WTC11 (cell line): ENCODE measurements around the gene DAO. TPM values are rescaled to one million over a fixed set of nuclear protein-coding genes. Genes with fewer than 3 reads are reported as not detected.
A peak's percentile ranks its signal among the peaks of the same experiment; 100 is the strongest.
"Not testable (repeated sequence)": the region's sequence is repeated elsewhere in the genome, so short reads cannot be mapped to it uniquely, and the experiment has no call there.

Source experiments
- ATAC-seq: fragments of 200-7000 bp; cut with Tn5 transposase; 2 replicates; pipeline ENCODE4 v1.10.0; 2021; ENCODE audit warnings: mild to moderate bottlenecking, moderate library complexity
- CTCF ChIA-PET: fragments of 300-600 bp; sonication (Branson Sonifier 250); formaldehyde crosslinking; loops from one replicate; lab custom pipeline; 2021; ENCODE audit warnings: antibody characterized with exemption; lab: Charles Lee
- POLR2A ChIA-PET: fragments of 350-600 bp; sonication (Branson Sonifier 250); formaldehyde crosslinking; loops from one replicate; lab custom pipeline; 2021; ENCODE audit warnings: antibody characterized with exemption; lab: Charles Lee
- DNase-seq: peaks from one replicate; pipeline ENCODE4 v3.0.0; 2021; ENCODE audit warnings: low spot score
- H3K27ac Mint-ChIP-seq: 2 replicates; pipeline ENCODE4 v1.8.0; 2021; ENCODE audit warnings: mixed read lengths
- H3K27me3 Mint-ChIP-seq: 2 replicates; pipeline ENCODE4 v1.8.0; 2021; ENCODE audit warnings: low read depth, mild to moderate bottlenecking, moderate library complexity, mixed read lengths
- H3K36me3 Mint-ChIP-seq: 2 replicates; pipeline ENCODE4 v1.8.0; 2021; ENCODE audit warnings: mixed read lengths
- H3K4me1 Mint-ChIP-seq: 2 replicates; pipeline ENCODE4 v1.8.0; 2022; ENCODE audit warnings: mixed read lengths
- H3K4me3 Mint-ChIP-seq: 2 replicates; pipeline ENCODE4 v1.8.0; 2021; ENCODE audit warnings: mild to moderate bottlenecking, moderate library complexity, mixed read lengths
- H3K9me3 Mint-ChIP-seq: 2 replicates; pipeline ENCODE4 v1.8.0; 2021; ENCODE audit warnings: mixed read lengths
- AFF4 ChIP-seq: sonication (generic); formaldehyde crosslinking; IDR thresholded peaks from 2 replicates; pipeline ENCODE4 v1.8.1; 2023; ENCODE audit warnings: mild to moderate bottlenecking, missing genetic modification reagents, borderline replicate concordance
- IRF2 ChIP-seq: sonication (generic); formaldehyde crosslinking; IDR thresholded peaks from 2 replicates; pipeline ENCODE4 v1.8.0; 2022; ENCODE audit warnings: low read depth, missing genetic modification reagents, borderline replicate concordance
- KAT7 ChIP-seq: sonication (generic); formaldehyde crosslinking; IDR thresholded peaks from 2 replicates; pipeline ENCODE4 v1.8.1; 2023; ENCODE audit warnings: missing genetic modification reagents, mild to moderate bottlenecking, borderline replicate concordance
- NFE2L1 ChIP-seq: sonication (generic); formaldehyde crosslinking; IDR thresholded peaks from 2 replicates; pipeline ENCODE4 v1.8.1; 2023; ENCODE audit warnings: missing genetic modification reagents
- NR3C1 ChIP-seq: sonication (generic); formaldehyde crosslinking; conservative IDR thresholded peaks from 2 replicates; pipeline ENCODE4 v1.8.1; 2023; ENCODE audit warnings: low read depth, mild to moderate bottlenecking, missing genetic modification reagents
- RORB ChIP-seq: fragments of 250-450 bp; sonication (Bioruptor Pico); IDR thresholded peaks from 2 replicates; pipeline ENCODE4 v1.9.0; 2021; ENCODE audit warnings: mild to moderate bottlenecking
- SOX15 ChIP-seq: fragments of 250-450 bp; sonication (Bioruptor Pico); IDR thresholded peaks from 2 replicates; pipeline ENCODE4 v1.9.0; 2021; ENCODE audit warnings: mild to moderate bottlenecking
- SP1 ChIP-seq: sonication (generic); formaldehyde crosslinking; conservative IDR thresholded peaks from 2 replicates; pipeline ENCODE4 v1.8.1; 2022; ENCODE audit warnings: missing genetic modification reagents
- TCF7 ChIP-seq: sonication (generic); formaldehyde crosslinking; IDR thresholded peaks from 2 replicates; pipeline ENCODE4 v1.8.0; 2022; ENCODE audit warnings: mild to moderate bottlenecking, low read depth, missing genetic modification reagents, moderate library complexity
- ZBTB21 ChIP-seq: sonication (generic); formaldehyde crosslinking; IDR thresholded peaks from 2 replicates; pipeline ENCODE4 v1.8.1; 2023; ENCODE audit warnings: mild to moderate bottlenecking, missing genetic modification reagents, borderline replicate concordance
- ZNF232 ChIP-seq: sonication (generic); formaldehyde crosslinking; IDR thresholded peaks from 2 replicates; pipeline ENCODE4 v1.8.0; 2022; ENCODE audit warnings: mild to moderate bottlenecking, missing genetic modification reagents
- ZNF263 ChIP-seq: sonication (generic); formaldehyde crosslinking; IDR thresholded peaks from 2 replicates; pipeline ENCODE4 v1.8.1; 2022; ENCODE audit warnings: low read depth, mild to moderate bottlenecking, moderate library complexity, missing genetic modification reagents
- ZNF423 ChIP-seq: fragments of 250-450 bp; sonication (Bioruptor Pico); IDR thresholded peaks from 2 replicates; pipeline ENCODE4 v2.1.2; 2022; ENCODE audit warnings: mild to moderate bottlenecking, moderate library complexity
- total RNA-seq: library from RNA; stranded (reverse); gene quantifications from 3 replicates; pipeline ENCODE4 v1.2.3, GENCODE V29; 2021
- TF ChIP-seq, protein P1 (sequence below): sonication (generic); formaldehyde crosslinking; IDR thresholded peaks from 2 replicates; pipeline ENCODE4 v1.8.1; 2022; ENCODE audit warnings: mild to moderate bottlenecking, missing genetic modification reagents, moderate library complexity, borderline replicate concordance
- TF ChIP-seq, protein P2 (sequence below): sonication (generic); formaldehyde crosslinking; IDR thresholded peaks from 2 replicates; pipeline ENCODE4 v1.8.0; 2022; ENCODE audit warnings: mild to moderate bottlenecking, missing genetic modification reagents
- TF ChIP-seq, protein P3 (sequence below): sonication (generic); formaldehyde crosslinking; IDR thresholded peaks from 2 replicates; pipeline ENCODE4 v1.8.1; 2023; ENCODE audit warnings: mild to moderate bottlenecking, moderate library complexity, missing genetic modification reagents
- TF ChIP-seq, protein P4 (sequence below): sonication (generic); formaldehyde crosslinking; IDR thresholded peaks from 2 replicates; pipeline ENCODE4 v1.8.1; 2023; ENCODE audit warnings: mild to moderate bottlenecking, missing genetic modification reagents

Gene DAO
- total RNA-seq, 1 experiment from 2014 or later: 0.17 TPM

DNA sequence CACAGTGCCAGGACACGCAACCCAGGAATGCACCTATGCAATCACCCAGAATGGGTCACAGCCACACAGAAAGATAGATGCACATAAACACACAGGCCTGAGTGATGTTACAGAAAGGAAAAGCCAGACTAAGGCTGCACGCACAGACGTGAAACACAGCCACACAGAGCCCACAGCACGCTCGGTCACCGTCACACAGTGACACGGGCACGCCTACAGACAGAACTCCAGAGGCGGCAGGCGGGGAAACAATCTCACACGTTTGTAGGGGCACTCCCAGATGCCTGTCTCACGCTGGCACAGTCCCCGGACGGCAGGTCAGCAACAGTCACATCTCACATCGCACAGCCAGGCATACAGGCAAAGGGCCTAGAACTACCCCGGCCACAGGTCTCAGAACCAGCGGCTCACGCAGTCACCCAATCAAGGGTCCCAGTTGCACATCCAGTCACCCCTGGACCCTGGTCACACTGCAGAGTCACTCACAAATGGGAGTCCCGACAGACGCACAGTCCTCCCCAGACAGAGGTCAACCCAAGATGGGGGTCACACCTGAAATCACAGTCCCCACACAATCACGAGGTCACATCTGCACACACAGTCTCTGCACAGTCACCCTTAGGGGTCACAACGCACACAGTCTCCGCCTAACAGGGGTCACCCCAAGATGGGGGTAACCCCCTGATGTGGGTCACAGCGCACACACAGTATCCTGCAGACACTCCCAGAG is 23.3 kb upstream of the DAO start (continued):
- TF ChIP-seq, protein P1, sequence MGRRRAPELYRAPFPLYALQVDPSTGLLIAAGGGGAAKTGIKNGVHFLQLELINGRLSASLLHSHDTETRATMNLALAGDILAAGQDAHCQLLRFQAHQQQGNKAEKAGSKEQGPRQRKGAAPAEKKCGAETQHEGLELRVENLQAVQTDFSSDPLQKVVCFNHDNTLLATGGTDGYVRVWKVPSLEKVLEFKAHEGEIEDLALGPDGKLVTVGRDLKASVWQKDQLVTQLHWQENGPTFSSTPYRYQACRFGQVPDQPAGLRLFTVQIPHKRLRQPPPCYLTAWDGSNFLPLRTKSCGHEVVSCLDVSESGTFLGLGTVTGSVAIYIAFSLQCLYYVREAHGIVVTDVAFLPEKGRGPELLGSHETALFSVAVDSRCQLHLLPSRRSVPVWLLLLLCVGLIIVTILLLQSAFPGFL (CRISPR knock-in tag): no peak
- TF ChIP-seq SOX15 (no peak), TCF7 (CRISPR knock-in tag) (no peak), NR3C1 (CRISPR knock-in tag) (no peak), ZNF263 (no peak), RORB (no peak)
- TF ChIP-seq, protein P2, sequence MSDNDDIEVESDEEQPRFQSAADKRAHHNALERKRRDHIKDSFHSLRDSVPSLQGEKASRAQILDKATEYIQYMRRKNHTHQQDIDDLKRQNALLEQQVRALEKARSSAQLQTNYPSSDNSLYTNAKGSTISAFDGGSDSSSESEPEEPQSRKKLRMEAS (CRISPR knock-in tag): no peak
- TF ChIP-seq, all 79 proteins: peak for 0

- Mint-ChIP-seq H3K27ac (0 out of 2 replicates have a peak overlapping the region, but pooled peaks have one; percentile 78), H3K4me1 (peaks cover 41% of the 10 kb centered on the region), H3K9me3 (peaks cover 14% of the 10 kb centered on the region), H3K27me3 (peaks cover 4% of the 10 kb centered on the region; the same call in 1 of the 2 replicates), H3K4me3 (peak overlapping the region; percentile 85), H3K36me3 (peaks cover 16% of the 10 kb centered on the region)
- TF ChIP-seq, protein P3, sequence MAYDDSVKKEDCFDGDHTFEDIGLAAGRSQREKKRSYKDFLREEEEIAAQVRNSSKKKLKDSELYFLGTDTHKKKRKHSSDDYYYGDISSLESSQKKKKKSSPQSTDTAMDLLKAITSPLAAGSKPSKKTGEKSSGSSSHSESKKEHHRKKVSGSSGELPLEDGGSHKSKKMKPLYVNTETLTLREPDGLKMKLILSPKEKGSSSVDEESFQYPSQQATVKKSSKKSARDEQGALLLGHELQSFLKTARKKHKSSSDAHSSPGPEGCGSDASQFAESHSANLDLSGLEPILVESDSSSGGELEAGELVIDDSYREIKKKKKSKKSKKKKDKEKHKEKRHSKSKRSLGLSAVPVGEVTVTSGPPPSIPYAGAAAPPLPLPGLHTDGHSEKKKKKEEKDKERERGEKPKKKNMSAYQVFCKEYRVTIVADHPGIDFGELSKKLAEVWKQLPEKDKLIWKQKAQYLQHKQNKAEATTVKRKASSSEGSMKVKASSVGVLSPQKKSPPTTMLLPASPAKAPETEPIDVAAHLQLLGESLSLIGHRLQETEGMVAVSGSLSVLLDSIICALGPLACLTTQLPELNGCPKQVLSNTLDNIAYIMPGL (CRISPR knock-in tag): no peak
- TF ChIP-seq, protein P4, sequence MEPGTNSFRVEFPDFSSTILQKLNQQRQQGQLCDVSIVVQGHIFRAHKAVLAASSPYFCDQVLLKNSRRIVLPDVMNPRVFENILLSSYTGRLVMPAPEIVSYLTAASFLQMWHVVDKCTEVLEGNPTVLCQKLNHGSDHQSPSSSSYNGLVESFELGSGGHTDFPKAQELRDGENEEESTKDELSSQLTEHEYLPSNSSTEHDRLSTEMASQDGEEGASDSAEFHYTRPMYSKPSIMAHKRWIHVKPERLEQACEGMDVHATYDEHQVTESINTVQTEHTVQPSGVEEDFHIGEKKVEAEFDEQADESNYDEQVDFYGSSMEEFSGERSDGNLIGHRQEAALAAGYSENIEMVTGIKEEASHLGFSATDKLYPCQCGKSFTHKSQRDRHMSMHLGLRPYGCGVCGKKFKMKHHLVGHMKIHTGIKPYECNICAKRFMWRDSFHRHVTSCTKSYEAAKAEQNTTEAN (CRISPR knock-in tag): no peak
- no peak for TF ChIP-seq SP1 (CRISPR knock-in tag)
- no peak for TF ChIP-seq ZBTB21
- no peak for TF ChIP-seq NR3C1 (CRISPR knock-in tag)
- TF ChIP-seq RORB: no peak
- no peak for TF ChIP-seq ZNF232 (CRISPR knock-in tag)
- no peak for TF ChIP-seq IRF2
- TF ChIP-seq KAT7 (CRISPR knock-in tag): no peak
- DNase-seq: peak; percentile 17
- ChIA-PET POLR2A (no interaction called here), CTCF (interaction anchor here (0.7 to 2.7 kb wide), 3 partner anchors 27 to 94 kb away, joined by 3 to 9 read pairs (median 4); no protein-coding TSS in a partner anchor)
- peak; percentile 20 for ATAC-seq
These were observed 22.8 kb upstream of the DAO start for GRCh38 chr12:108857158-108857407.

- Mint-ChIP-seq H3K27ac (peak overlapping the region; percentile 68), H3K9me3 (peaks cover 19% of the 10 kb centered on the region), H3K4me1 (peaks cover 41% of the 10 kb centered on the region), H3K4me3 (peak overlapping the region; percentile 75), H3K36me3 (peaks cover 18% of the 10 kb centered on the region), H3K27me3 (peaks cover 4% of the 10 kb centered on the region; the same call in 1 of the 2 replicates)
- DNase-seq (no peak), ATAC-seq (peak; percentile 12; the same call in 1 of the 2 replicates)
- ChIA-PET POLR2A (interaction anchor here (0.7 kb wide), 1 partner anchor 220 kb away, joined by 3 read pairs; no protein-coding TSS in a partner anchor), CTCF (interaction anchor here (0.7 to 2.7 kb wide), 4 partner anchors 9 to 92 kb away, joined by 3 to 9 read pairs (median 4); no protein-coding TSS in a partner anchor)
- TF ChIP-seq NFE2L1 (CRISPR knock-in tag) (no peak), ZNF423 (CRISPR knock-in tag) (0 out of 2 replicates have a peak, but pooled peaks have one; percentile 14), AFF4 (CRISPR knock-in tag) (no peak)
These were observed 21.4 kb upstream of the DAO start for GRCh38 chr12:108858311-108859074.

DNA sequence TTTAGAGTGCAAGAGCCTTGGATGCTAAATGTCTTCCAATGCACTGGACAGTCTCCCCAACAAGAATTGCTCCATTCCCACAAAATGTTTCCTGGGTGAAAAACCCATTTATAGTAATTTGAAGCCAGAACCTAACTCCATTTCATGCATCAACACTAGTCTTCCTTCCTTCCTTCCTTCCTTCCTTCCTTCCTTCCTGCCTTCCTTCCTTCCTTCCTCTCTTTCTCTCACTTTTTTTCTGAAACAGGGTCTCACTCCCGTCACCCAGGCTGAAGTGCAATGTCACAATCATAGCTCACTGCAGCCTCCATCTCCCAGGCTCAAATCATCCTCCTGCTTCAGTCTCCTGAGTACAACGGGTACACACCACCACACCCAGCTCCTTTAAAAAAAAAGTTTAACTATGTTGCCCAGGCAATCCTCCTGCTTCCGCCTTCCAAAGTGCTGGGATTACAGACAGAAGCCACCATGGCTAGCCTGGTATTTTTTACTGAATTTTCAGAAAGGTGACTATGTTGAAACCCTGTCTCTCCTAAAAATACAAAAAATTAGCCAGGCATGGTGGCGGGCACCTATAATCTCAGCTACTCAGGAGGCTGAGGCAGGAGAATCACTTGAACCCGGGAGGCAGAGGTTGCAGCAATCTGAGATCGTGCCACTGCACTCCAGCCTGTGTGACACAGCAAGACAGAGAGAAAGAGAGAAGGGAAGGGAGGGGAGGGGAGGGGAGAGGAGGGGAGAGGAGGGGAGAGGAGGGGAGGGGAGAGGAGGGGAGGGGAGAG is 20.6 kb upstream of the DAO start:
- H3K27me3 Mint-ChIP-seq, ATAC-seq, DNase-seq, POLR2A ChIA-PET, H3K27ac Mint-ChIP-seq: not testable (repeated sequence)
- Mint-ChIP-seq H3K36me3 (peaks cover 12% of the 10 kb centered on the region), H3K4me1 (peaks cover 41% of the 10 kb centered on the region), H3K4me3 (peak overlapping the region; percentile 75), H3K9me3 (peaks cover 16% of the 10 kb centered on the region)
- CTCF ChIA-PET: interaction anchor here (2.7 kb wide), 1 partner anchor 92 kb away, joined by 9 read pairs; no protein-coding TSS in a partner anchor
